Activated CD4-positive, alpha-beta T cell treated with anti-CD3 and anti-CD28 coated beads for 36 hours (primary cell): ENCODE measurements around the gene FRY. TPM values are rescaled to one million over a fixed set of nuclear protein-coding genes. Genes with fewer than 3 reads are reported as not detected.

Source experiments
- ATAC-seq: fragments of 200-7000 bp; cut with Tn5 transposase; one replicate; pipeline ENCODE4 v1.10.0; 2021; ENCODE audit warnings: mild to moderate bottlenecking, moderate library complexity
- CTCF ChIA-PET: fragments of 350-600 bp; sonication (Branson Sonifier 250); formaldehyde crosslinking; loops from one replicate; lab custom pipeline; 2021; ENCODE audit warnings: antibody characterized with exemption; lab: Charles Lee
- POLR2A ChIA-PET: fragments of 350-600 bp; sonication (Branson Sonifier 250); formaldehyde crosslinking; loops from one replicate; lab custom pipeline; 2021; ENCODE audit warnings: antibody characterized with exemption, inconsistent platforms; lab: Charles Lee
- DNase-seq: peaks from one replicate; pipeline ENCODE4 v3.0.0-alpha.2; 2020
- H3K27ac Mint-ChIP-seq: one replicate; pipeline ENCODE4 v1.8.0; 2021; ENCODE audit warnings: mixed read lengths
- H3K27me3 Mint-ChIP-seq: one replicate; pipeline ENCODE4 v1.8.0; 2021; ENCODE audit warnings: mixed read lengths
- H3K36me3 Mint-ChIP-seq: one replicate; pipeline ENCODE4 v1.8.0; 2021; ENCODE audit warnings: low read depth, mixed read lengths
- H3K4me1 Mint-ChIP-seq: one replicate; pipeline ENCODE4 v1.8.0; 2021; ENCODE audit warnings: mixed read lengths
- H3K4me3 Mint-ChIP-seq: one replicate; pipeline ENCODE4 v1.8.0; 2021; ENCODE audit warnings: mild to moderate bottlenecking, moderate library complexity, mixed read lengths
- H3K9me3 Mint-ChIP-seq: one replicate; pipeline ENCODE4 v1.8.0; 2021; ENCODE audit warnings: low read depth, mixed read lengths
- intact Hi-C, 2 experiments: fragments of 100-400 bp; cut with DNase I in 1 of 2; cut with micrococcal nuclease in 1 of 2; formaldehyde crosslinking; loops; one replicate each; pipeline versions ENCODE4 v1.14.2 to v1.15.1; 2022 to 2024; cut with DNase I, micrococcal nuclease
- total RNA-seq, 2 experiments: library from RNA; stranded (reverse); gene quantifications; one replicate each; pipeline ENCODE4 v1.2.3, GENCODE V29; 2021

Gene FRY
- total RNA-seq, 2 experiments from 2014 or later = 1.9 to 3.5 TPM

- Mint-ChIP-seq H3K36me3 (no peaks in the 10 kb centered on the region), H3K27me3 (no peaks in the 10 kb centered on the region), H3K9me3 (no peaks in the 10 kb centered on the region), H3K27ac (no peak overlapping the region), H3K4me1 (no peaks in the 10 kb centered on the region), H3K4me3 (no peak overlapping the region)
- intact Hi-C loops = no loop called here
- POLR2A ChIA-PET = interaction anchor here (1.0 kb wide), 1 partner anchor 70 kb away, joined by 3 read pairs; the partner anchor contains the start of genes BRCA2 and ZAR1L
- ATAC-seq (no peak), DNase-seq (no peak)
- CTCF ChIA-PET = interaction anchor here (0.6 to 2.8 kb wide), 10 partner anchors 8 to 684 kb away, joined by 3 to 27 read pairs (median 5); no protein-coding TSS in a partner anchor
These were observed 214.0 kb downstream of the FRY start for GRCh38 chr13:32245555-32245954.

DNA sequence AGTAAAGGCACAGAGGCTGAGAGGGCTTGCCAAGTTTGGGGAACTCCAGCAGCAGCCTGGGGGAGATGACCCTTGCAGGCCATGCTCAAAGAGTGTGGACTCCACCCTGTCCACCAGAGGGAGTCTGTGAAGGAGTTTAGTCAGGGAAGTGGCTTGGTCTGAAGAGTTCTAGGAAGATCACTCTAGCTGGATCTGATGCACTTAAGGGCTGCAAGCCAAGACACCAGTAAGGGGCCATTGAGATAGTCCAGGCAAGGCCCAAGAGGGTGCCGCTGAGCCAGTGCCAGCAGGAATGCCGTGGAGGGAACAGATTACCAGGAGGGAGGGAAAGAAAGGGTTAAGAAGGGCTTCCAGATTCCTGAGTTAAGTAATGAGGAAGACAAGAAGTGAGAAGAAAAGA is 214.9 kb downstream of the FRY start:
- DNase-seq (peak; percentile 67), ATAC-seq (peak; percentile 86)
- Mint-ChIP-seq H3K36me3 (no peaks in the 10 kb centered on the region), H3K9me3 (no peaks in the 10 kb centered on the region), H3K27ac (no peak overlapping the region), H3K4me3 (no peak overlapping the region), H3K4me1 (no peaks in the 10 kb centered on the region), H3K27me3 (no peaks in the 10 kb centered on the region)
- CTCF ChIA-PET = interaction anchor here (0.7 to 2.8 kb wide), 19 partner anchors 9 to 336 kb away, joined by 3 to 27 read pairs (median 4); partner anchors contain the start of genes BRCA2, N4BP2L2 and ZAR1L
- POLR2A ChIA-PET = no interaction called here
- intact Hi-C loops = loop anchor here (1.0 kb wide), 2 partner anchors 64 to 196 kb away; no protein-coding TSS in a partner anchor

- H3K4me3 Mint-ChIP-seq = no peak overlapping the region
- ChIA-PET POLR2A (no interaction called here), CTCF (interaction anchor here (1.1 to 2.8 kb wide), 3 partner anchors 11 to 24 kb away, joined by 4 to 27 read pairs (median 5); no protein-coding TSS in a partner anchor)
- H3K9me3 Mint-ChIP-seq = no peaks in the 10 kb centered on the region
- H3K27ac Mint-ChIP-seq = no peak overlapping the region
- no peaks in the 10 kb centered on the region for H3K4me1 Mint-ChIP-seq
- H3K27me3 Mint-ChIP-seq = no peaks in the 10 kb centered on the region
- intact Hi-C loops = no loop called here
- DNase-seq (no peak), ATAC-seq (no peak)
- H3K36me3 Mint-ChIP-seq = peaks cover 3% of the 10 kb centered on the region
These were observed 216.3 kb downstream of the FRY start for GRCh38 chr13:32247887-32248286.

DNA sequence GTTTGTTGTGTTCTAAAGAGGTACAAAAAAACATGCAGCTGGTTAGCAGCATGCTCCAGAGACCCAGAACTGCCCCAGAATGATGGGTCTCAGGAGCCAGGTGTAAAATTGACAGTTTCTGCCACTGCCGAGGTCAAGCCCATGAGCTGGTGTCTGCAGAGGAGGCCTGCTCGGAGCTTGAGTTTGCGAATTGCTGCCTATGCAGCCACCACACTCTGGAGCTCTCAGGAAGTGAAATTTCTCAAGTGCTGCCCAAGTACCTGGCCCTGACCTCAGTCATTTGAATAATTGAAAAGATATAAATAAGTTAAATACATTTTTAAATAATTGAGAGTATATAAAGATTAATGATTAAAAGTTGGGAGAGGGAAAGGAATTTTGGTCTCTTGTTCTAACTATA is 217.2 kb downstream of the FRY start:
- Mint-ChIP-seq H3K27me3 (no peaks in the 10 kb centered on the region), H3K27ac (no peak overlapping the region), H3K4me1 (no peaks in the 10 kb centered on the region), H3K36me3 (peaks cover 3% of the 10 kb centered on the region), H3K4me3 (no peak overlapping the region), H3K9me3 (no peaks in the 10 kb centered on the region)
- POLR2A ChIA-PET = no interaction called here
- intact Hi-C loops = no loop called here
- CTCF ChIA-PET = interaction anchor here (1.4 kb wide), 1 partner anchor 20 kb away, joined by 3 read pairs; no protein-coding TSS in a partner anchor
- ATAC-seq (no peak), DNase-seq (no peak)

DNA sequence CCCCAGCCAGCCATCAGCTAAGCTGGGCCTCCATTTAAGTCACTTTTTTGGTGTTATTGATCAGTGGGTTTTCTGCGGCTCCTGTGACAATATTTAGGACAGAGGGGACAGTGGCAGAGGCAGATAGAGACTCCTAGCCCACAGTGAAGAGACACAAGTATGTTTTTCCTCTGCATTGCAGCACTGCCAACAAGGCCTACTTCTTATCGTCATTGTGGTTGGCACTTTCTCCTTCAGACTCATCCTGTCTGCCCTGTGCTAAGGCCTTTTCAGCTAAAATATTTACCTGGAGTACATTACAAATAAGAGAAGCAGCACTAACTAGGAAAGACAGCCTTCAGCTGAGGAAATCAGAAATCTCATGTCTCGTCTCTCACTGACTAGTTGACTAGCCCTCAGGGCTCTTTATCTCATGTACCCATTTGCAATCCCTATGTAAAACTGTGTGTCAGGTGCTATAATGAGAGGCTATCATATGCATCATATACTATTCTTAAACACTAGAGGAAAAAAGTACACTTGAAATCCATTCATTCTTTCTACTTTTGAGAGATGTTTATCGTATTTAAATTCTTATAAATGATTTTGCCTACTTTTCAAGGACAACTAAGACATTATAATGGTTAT is 221.4 kb downstream of the FRY start:
- Mint-ChIP-seq H3K4me3 (no peak overlapping the region), H3K4me1 (no peaks in the 10 kb centered on the region), H3K36me3 (peaks cover 3% of the 10 kb centered on the region), H3K27ac (no peak overlapping the region), H3K9me3 (no peaks in the 10 kb centered on the region), H3K27me3 (no peaks in the 10 kb centered on the region)
- no peak for DNase-seq
- no peak for ATAC-seq
- ChIA-PET CTCF (interaction anchor here (0.9 kb wide), 1 partner anchor 67 kb away, joined by 3 read pairs; no protein-coding TSS in a partner anchor), POLR2A (no interaction called here)
- intact Hi-C loops = no loop called here

DNA sequence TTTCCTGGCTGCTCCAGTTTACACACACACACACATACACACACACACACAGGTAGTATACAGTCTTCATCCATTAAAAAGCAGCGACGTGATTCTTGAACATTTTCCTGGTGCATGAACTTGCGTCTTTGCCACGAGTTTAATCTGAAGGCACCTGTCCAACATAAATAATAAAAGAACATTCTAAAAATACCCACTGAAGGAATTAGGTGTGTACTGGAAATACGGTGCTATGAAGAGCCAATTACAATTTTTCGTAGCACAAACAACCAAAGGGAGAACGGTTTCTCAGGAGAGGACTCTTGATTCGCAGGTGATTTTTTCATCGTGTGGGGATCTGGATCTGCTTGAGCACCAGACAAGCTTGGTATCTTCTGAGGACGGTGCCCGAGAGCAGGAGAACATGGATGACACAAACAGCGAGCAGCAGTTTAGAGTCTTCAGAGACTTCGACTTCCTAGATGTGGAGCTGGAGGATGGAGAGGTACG is 222.4 kb downstream of the FRY start:
- CTCF ChIA-PET = interaction anchor here (0.9 to 2.9 kb wide), 2 partner anchors 8 to 23 kb away, joined by 5 to 21 read pairs; no protein-coding TSS in a partner anchor
- intact Hi-C loops = no loop called here
- H3K4me1 Mint-ChIP-seq = no peaks in the 10 kb centered on the region

DNA sequence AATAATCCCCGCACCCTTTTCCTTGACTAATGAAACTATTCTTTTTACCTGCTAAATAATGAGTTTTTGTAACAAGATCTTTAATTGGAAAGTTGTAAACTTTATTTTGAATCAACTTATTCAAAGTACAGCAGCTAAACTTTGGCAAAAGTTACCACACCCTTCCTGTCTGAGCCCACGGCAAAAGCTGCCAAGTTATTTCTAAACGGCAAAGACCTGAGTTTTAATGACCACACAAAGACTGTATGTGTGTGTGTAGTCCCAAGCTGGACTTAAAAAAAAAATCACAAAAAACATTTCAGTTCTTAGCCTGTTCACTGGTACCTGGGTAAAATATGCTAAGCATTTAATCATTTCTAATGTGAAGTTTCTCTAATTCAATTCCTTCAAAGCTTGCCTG is 222.8 kb downstream of the FRY start:
- intact Hi-C loops = no loop called here
- no peaks in the 10 kb centered on the region for H3K27me3 Mint-ChIP-seq
- H3K4me3 Mint-ChIP-seq = no peak overlapping the region
- ATAC-seq (no peak), DNase-seq (no peak)
- CTCF ChIA-PET = interaction anchor here (0.8 to 2.9 kb wide), 4 partner anchors 8 to 90 kb away, joined by 3 to 21 read pairs (median 5); no protein-coding TSS in a partner anchor
- no peaks in the 10 kb centered on the region for H3K9me3 Mint-ChIP-seq
- H3K27ac Mint-ChIP-seq = no peak overlapping the region
- POLR2A ChIA-PET = interaction anchor here (0.7 kb wide), 1 partner anchor 257 kb away, joined by 11 read pairs; no protein-coding TSS in a partner anchor
- peaks cover 3% of the 10 kb centered on the region for H3K36me3 Mint-ChIP-seq
- H3K4me1 Mint-ChIP-seq = no peaks in the 10 kb centered on the region

More for the DNA sequence above, 222.4 kb downstream of the FRY start:
- no peak overlapping the region for H3K27ac Mint-ChIP-seq
- H3K4me3 Mint-ChIP-seq = no peak overlapping the region
- ATAC-seq = no peak
- H3K9me3 Mint-ChIP-seq = no peaks in the 10 kb centered on the region
- DNase-seq = no peak
- no peaks in the 10 kb centered on the region for H3K27me3 Mint-ChIP-seq
- POLR2A ChIA-PET = no interaction called here
- peaks cover 3% of the 10 kb centered on the region for H3K36me3 Mint-ChIP-seq

GRCh38 chr13:32254916-32255723 is 223.5 kb downstream of the FRY start:
- DNase-seq = no peak
- peaks cover 3% of the 10 kb centered on the region for H3K36me3 Mint-ChIP-seq
- H3K9me3 Mint-ChIP-seq = no peaks in the 10 kb centered on the region
- no peak overlapping the region for H3K4me3 Mint-ChIP-seq
- H3K27me3 Mint-ChIP-seq = no peaks in the 10 kb centered on the region
- ATAC-seq = no peak
- no peaks in the 10 kb centered on the region for H3K4me1 Mint-ChIP-seq
- no peak overlapping the region for H3K27ac Mint-ChIP-seq
- ChIA-PET POLR2A (interaction anchor here (0.7 kb wide), 1 partner anchor 258 kb away, joined by 11 read pairs; no protein-coding TSS in a partner anchor), CTCF (interaction anchor here (0.8 to 2.9 kb wide), 5 partner anchors 9 to 91 kb away, joined by 3 to 21 read pairs (median 5); no protein-coding TSS in a partner anchor)
- intact Hi-C loops = no loop called here

DNA sequence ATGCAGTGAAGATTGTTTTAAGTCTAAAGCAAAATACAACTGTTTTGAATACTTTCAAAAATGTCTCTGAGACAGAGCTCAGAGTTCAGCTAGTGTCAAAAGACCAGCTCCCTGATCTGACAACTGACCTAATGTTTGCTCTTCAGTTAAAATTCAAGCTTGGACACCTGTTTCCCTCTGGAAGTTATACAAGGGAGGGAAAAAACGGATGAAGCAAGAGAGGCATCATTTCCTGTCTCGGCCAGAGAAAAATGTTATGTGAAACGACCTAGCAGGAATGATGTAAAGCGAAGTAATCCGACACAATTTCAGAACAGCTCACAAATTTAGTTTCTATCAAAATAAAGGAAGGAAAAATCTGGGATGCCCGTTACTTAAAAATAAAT is 224.1 kb downstream of the FRY start:
- DNase-seq (no peak), ATAC-seq (no peak)
- no peaks in the 10 kb centered on the region for H3K27me3 Mint-ChIP-seq
- H3K4me3 Mint-ChIP-seq = no peak overlapping the region
- no peak overlapping the region for H3K27ac Mint-ChIP-seq
- no peaks in the 10 kb centered on the region for H3K4me1 Mint-ChIP-seq
- H3K9me3 Mint-ChIP-seq = no peaks in the 10 kb centered on the region
- H3K36me3 Mint-ChIP-seq = peaks cover 3% of the 10 kb centered on the region
- CTCF ChIA-PET = interaction anchor here (0.8 to 2.9 kb wide), 3 partner anchors 9 to 53 kb away, joined by 4 to 21 read pairs (median 5); no protein-coding TSS in a partner anchor
- intact Hi-C loops = no loop called here
- POLR2A ChIA-PET = no interaction called here

- Mint-ChIP-seq H3K4me1 (no peaks in the 10 kb centered on the region), H3K36me3 (peaks cover 3% of the 10 kb centered on the region), H3K27me3 (no peaks in the 10 kb centered on the region), H3K9me3 (no peaks in the 10 kb centered on the region), H3K27ac (no peak overlapping the region), H3K4me3 (no peak overlapping the region)
- DNase-seq (no peak), ATAC-seq (no peak)
- POLR2A ChIA-PET = no interaction called here
- CTCF ChIA-PET = interaction anchor here (0.7 to 2.9 kb wide), 3 partner anchors 10 to 53 kb away, joined by 3 to 21 read pairs (median 4); no protein-coding TSS in a partner anchor
- intact Hi-C loops = no loop called here
These were observed 224.7 kb downstream of the FRY start for GRCh38 chr13:32256243-32256642.

GRCh38 chr13:32257649-32258048 is 226.1 kb downstream of the FRY start:
- Mint-ChIP-seq H3K27me3 (no peaks in the 10 kb centered on the region), H3K4me1 (no peaks in the 10 kb centered on the region), H3K4me3 (no peak overlapping the region), H3K27ac (no peak overlapping the region), H3K9me3 (no peaks in the 10 kb centered on the region), H3K36me3 (no peaks in the 10 kb centered on the region)
- no peak for DNase-seq
- POLR2A ChIA-PET = no interaction called here
- intact Hi-C loops = no loop called here
- CTCF ChIA-PET = interaction anchor here (1.0 kb wide), 1 partner anchor 11 kb away, joined by 3 read pairs; no protein-coding TSS in a partner anchor
- no peak for ATAC-seq
